LNCAP (cell line): ENCODE measurements around the gene NADSYN1.
"Not testable (repeated sequence)": the region's sequence is repeated elsewhere in the genome, so short reads cannot be mapped to it uniquely, and the experiment has no call there.

ENCODE experiments used
- CTCF ChIP-seq: fragments of 450-650 bp; IDR thresholded peaks from 2 replicates; pipeline ENCODE4 v1.5.1; 2017; ENCODE audit warnings: mild to moderate bottlenecking

Gene NADSYN1

GRCh38 chr11:71527576-71528210 lies 74.7 kb downstream of the NADSYN1 start:
- TF ChIP-seq CTCF = no peak

GRCh38 chr11:71530602-71531001 lies 77.6 kb downstream of the NADSYN1 start:
- TF ChIP-seq CTCF = no peak

GRCh38 chr11:71532036-71532610 lies 79.1 kb downstream of the NADSYN1 start:
- no peak for TF ChIP-seq CTCF

GRCh38 chr11:71535825-71536224 lies 82.8 kb downstream of the NADSYN1 start:
- TF ChIP-seq CTCF = no peak

- TF ChIP-seq CTCF = no peak
These were observed 84.5 kb downstream of the NADSYN1 start for GRCh38 chr11:71537537-71537936.

GRCh38 chr11:71537977-71538665 lies 85.1 kb downstream of the NADSYN1 start, which contains the start of gene KRTAP5-8:
Gene KRTAP5-8, plus strand, starts transcription at chr11:71538025. Its CDS starts 31 bp downstream, at chr11:71538056.
- TF ChIP-seq CTCF = not testable (repeated sequence)

- TF ChIP-seq CTCF = no peak
These were observed 85.6 kb downstream of the NADSYN1 start for GRCh38 chr11:71538666-71538990.
